ENCODE results near the gene BTN2A1. TPM values are rescaled to one million over a fixed set of nuclear protein-coding genes. Genes with fewer than 3 reads are reported as not detected.

The BTN2A1 gene
- total and polyA plus RNA-seq, 9 of the 15 experiments (the other 6 are each of a cell fraction or from before 2014, with no cell fraction given) = 6.7 to 22.1 (median 16.4) TPM

- TF ChIP-seq ZNF707 (CRISPR knock-in tag; conservative IDR thresholded peaks at IDR 0.05) (no peak), SMAD2 (IDR thresholded peaks at IDR 0.05; ENCODE audit: low read depth, low read length) (no peak), DPF2 (IDR thresholded peaks at IDR 0.05) (no peak)
- TF ChIP-seq, protein P1, sequence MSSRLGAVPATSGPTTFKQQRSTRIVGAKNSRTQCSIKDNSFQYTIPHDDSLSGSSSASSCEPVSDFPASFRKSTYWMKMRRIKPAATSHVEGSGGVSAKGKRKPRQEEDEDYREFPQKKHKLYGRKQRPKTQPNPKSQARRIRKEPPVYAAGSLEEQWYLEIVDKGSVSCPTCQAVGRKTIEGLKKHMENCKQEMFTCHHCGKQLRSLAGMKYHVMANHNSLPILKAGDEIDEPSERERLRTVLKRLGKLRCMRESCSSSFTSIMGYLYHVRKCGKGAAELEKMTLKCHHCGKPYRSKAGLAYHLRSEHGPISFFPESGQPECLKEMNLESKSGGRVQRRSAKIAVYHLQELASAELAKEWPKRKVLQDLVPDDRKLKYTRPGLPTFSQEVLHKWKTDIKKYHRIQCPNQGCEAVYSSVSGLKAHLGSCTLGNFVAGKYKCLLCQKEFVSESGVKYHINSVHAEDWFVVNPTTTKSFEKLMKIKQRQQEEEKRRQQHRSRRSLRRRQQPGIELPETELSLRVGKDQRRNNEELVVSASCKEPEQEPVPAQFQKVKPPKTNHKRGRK (tag; IDR thresholded peaks at IDR 0.05) = no peak
Observed at GRCh38 chr6:26489996-26490964, 32.5 kb downstream of the BTN2A1 start (continued).

DNA sequence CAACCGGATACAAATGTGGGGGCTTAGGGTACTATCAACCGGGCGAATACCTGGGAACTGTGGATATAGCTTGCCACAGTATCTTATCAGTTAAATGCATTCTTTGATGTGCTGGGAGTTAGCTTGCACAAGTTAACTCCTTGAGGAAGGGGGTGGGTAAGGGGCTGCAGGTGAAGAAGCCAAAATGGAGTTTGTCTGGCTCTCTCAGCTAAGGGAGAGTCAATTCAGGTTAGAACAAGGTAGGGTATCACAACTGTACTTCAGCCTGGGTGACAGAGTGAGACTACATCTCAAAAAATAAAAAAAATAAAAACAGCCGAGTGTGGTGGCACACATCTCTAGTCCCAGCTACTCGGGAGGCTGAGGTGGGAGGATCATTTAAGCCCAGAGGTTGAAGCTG is 33.8 kb downstream of the BTN2A1 start:
- H2AFZ ChIP-seq (ENCODE audit: low read depth, low read length) = no peak overlapping the region
- peaks cover 3% of the 10 kb centered on the region for H3K9me3 ChIP-seq (replicated peaks; ENCODE audit: control insufficient read depth, insufficient read depth, low read depth, low read length)
- ATAC-seq (no peak), DNase-seq (ENCODE audit: extremely low read depth in 1 of 4, low spot score in 3 of 4) (no peak), FAIRE-seq (no peak)
- H3K4me3 ChIP-seq = no peak overlapping the region
- H3K9me1 ChIP-seq (ENCODE audit: control insufficient read depth, insufficient read depth, low read length) = no peaks in the 10 kb centered on the region
- 32% methylated on average over 5 of the region's 5 CpGs for WGBS (ENCODE audit: insufficient coverage, low coverage, missing lambda C conversion rate)
- H3K27me3 ChIP-seq (ENCODE audit: control insufficient read depth in 2 of 2, insufficient read depth in 2 of 2, low read length in 2 of 2) = no peaks in the 10 kb centered on the region
- no peak overlapping the region for H3K27ac ChIP-seq (ENCODE audit: extremely low read depth, low read depth, low read length)
- H3K4me1 ChIP-seq (replicated peaks in 1 of 2; ENCODE audit: control insufficient read depth in 2 of 2, insufficient read depth in 2 of 2, low read length in 2 of 2) = peaks cover 8 to 33% of the 10 kb centered on the region in 2 experiments
- in situ Hi-C loops (cut with MboI) = no loop called here
- no peaks in the 10 kb centered on the region for H3K36me3 ChIP-seq (ENCODE audit: control insufficient read depth, insufficient read depth, low read length)
- H3K79me2 ChIP-seq (ENCODE audit: control insufficient read depth, insufficient read depth, low read length) = no peaks in the 10 kb centered on the region
- POLR2A ChIA-PET = interaction anchor here (1.1 to 2.4 kb wide), 3 partner anchors 10 to 12 kb away, joined by 3 to 11 read pairs (median 6); partner anchors contain the start of gene BTN1A1
- no peak overlapping the region for H3K9ac ChIP-seq (ENCODE audit: insufficient read depth in 1 of 2, low read depth in 2 of 2, low read length in 2 of 2)
- CTCF ChIA-PET (ENCODE audit: low intra/inter-chr PET ratio) = no interaction called here
- no peak overlapping the region for H3K4me2 ChIP-seq (ENCODE audit: insufficient read depth, low read length)
- intact Hi-C loops (cut with micrococcal nuclease) = loop anchor here (2.0 kb wide), 1 partner anchor 77 kb away; no protein-coding TSS in a partner anchor
- BruUV-seq (replicated peaks) = no TSS peak
- H4K20me1 ChIP-seq (replicated peaks; ENCODE audit: control insufficient read depth, insufficient read depth, low read length) = no peaks in the 10 kb centered on the region
- no peak for TF ChIP-seq ZNF436 (CRISPR knock-in tag; IDR thresholded peaks at IDR 0.05)
- no peak for TF ChIP-seq E2F1 (CRISPR knock-in tag; IDR thresholded peaks at IDR 0.05)
- 0 out of 2 replicates have a peak, but pooled peaks have one; percentile 45 for TF ChIP-seq E2F3 (CRISPR knock-in tag; IDR thresholded peaks at IDR 0.05)
- TF ChIP-seq ZNF224 (CRISPR knock-in tag; IDR thresholded peaks at IDR 0.05) = no peak
- TF ChIP-seq MEF2A (IDR thresholded peaks at IDR 0.05; ENCODE audit: control insufficient read depth, low read depth, low read length) = no peak
- 0 out of 2 replicates have a peak, but pooled peaks have one; percentile 61 for TF ChIP-seq ZNF197 (CRISPR knock-in tag; IDR thresholded peaks at IDR 0.05; ENCODE audit: low read depth)
- peak; percentile 55; the same call in 1 of the 2 replicates for TF ChIP-seq ZNF589 (CRISPR knock-in tag; IDR thresholded peaks at IDR 0.05; ENCODE audit: low read depth)
- TF ChIP-seq NR4A1 (CRISPR knock-in tag; IDR thresholded peaks at IDR 0.05) = no peak
- peak; percentile 83 for TF ChIP-seq NR4A1 (tag; IDR thresholded peaks at IDR 0.05)
- 0 out of 2 replicates have a peak, but pooled peaks have one; percentile 18 for TF ChIP-seq ZNF324 (CRISPR knock-in tag; IDR thresholded peaks at IDR 0.05)
- no peak for TF ChIP-seq OTX1 (CRISPR knock-in tag; IDR thresholded peaks at IDR 0.05)
- TF ChIP-seq, protein P2, sequence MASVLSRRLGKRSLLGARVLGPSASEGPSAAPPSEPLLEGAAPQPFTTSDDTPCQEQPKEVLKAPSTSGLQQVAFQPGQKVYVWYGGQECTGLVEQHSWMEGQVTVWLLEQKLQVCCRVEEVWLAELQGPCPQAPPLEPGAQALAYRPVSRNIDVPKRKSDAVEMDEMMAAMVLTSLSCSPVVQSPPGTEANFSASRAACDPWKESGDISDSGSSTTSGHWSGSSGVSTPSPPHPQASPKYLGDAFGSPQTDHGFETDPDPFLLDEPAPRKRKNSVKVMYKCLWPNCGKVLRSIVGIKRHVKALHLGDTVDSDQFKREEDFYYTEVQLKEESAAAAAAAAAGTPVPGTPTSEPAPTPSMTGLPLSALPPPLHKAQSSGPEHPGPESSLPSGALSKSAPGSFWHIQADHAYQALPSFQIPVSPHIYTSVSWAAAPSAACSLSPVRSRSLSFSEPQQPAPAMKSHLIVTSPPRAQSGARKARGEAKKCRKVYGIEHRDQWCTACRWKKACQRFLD (CRISPR knock-in tag; IDR thresholded peaks at IDR 0.05) = peak; percentile 83; the same call in 1 of the 2 replicates
